Mammary epithelial cell (primary cell): ENCODE measurements around the gene CA6.

Experiments used
- CTCF ChIP-seq, 2 donors: IDR thresholded peaks in 1 of 2; conservative IDR thresholded peaks in 1 of 2; 2 replicates each; pipeline ENCODE4 v1.5.1; 2011 to 2012; ENCODE audit warnings: inconsistent platforms in 2 of 2, low read length in 2 of 2, mild to moderate bottlenecking in 2 of 2, control low read depth in 1 of 2, low read depth in 1 of 2; ENCODE audit not compliant: insufficient read depth in 1 of 2; ENCODE audit errors: extremely low read depth in 1 of 2
- EZH2 ChIP-seq: IDR thresholded peaks from 2 replicates; pipeline ENCODE4 v1.6.1; 2012; ENCODE audit warnings: low read length, inconsistent platforms, borderline replicate concordance

- no peak for TF ChIP-seq CTCF (conservative IDR thresholded peaks at IDR 0.05 in 1 of 2, IDR thresholded peaks at IDR 0.05 in 1 of 2; ENCODE audit: extremely low read depth in 1 of 2, insufficient read depth in 1 of 2, low read depth in 1 of 2, low read length in 2 of 2)
- no peak for TF ChIP-seq EZH2
These were observed 1.9 kb upstream of the CA6 start for GRCh38 chr1:8943498-8944405.
